Lower leg skin (tissue), 3 donors: ENCODE data around the gene OPTC.

Experiments used
- POLR2A ChIP-seq, 2 donors: fragments of 450-650 bp; IDR thresholded peaks; one replicate each; pipeline ENCODE4 v1.6.1; 2016 to 2017; ENCODE audit warnings: antibody characterized with exemption in 2 of 2, mild to moderate bottlenecking in 1 of 2, moderate library complexity in 1 of 2
- TF ChIP-seq, protein P1 (sequence below), 3 donors: fragments of 450-650 bp; IDR thresholded peaks; one replicate each; pipeline ENCODE4 v1.5.1; 2016; ENCODE audit warnings: antibody characterized with exemption in 3 of 3, mild to moderate bottlenecking in 3 of 3, moderate library complexity in 2 of 3

GRCh38 chr1:203478986-203479385 is 15.0 kb upstream of the OPTC start:
- TF ChIP-seq, protein P1, sequence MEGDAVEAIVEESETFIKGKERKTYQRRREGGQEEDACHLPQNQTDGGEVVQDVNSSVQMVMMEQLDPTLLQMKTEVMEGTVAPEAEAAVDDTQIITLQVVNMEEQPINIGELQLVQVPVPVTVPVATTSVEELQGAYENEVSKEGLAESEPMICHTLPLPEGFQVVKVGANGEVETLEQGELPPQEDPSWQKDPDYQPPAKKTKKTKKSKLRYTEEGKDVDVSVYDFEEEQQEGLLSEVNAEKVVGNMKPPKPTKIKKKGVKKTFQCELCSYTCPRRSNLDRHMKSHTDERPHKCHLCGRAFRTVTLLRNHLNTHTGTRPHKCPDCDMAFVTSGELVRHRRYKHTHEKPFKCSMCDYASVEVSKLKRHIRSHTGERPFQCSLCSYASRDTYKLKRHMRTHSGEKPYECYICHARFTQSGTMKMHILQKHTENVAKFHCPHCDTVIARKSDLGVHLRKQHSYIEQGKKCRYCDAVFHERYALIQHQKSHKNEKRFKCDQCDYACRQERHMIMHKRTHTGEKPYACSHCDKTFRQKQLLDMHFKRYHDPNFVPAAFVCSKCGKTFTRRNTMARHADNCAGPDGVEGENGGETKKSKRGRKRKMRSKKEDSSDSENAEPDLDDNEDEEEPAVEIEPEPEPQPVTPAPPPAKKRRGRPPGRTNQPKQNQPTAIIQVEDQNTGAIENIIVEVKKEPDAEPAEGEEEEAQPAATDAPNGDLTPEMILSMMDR (IDR thresholded peaks at IDR 0.05) = no peak
- no peak for TF ChIP-seq POLR2A (IDR thresholded peaks at IDR 0.05)
